GM12878 (cell line): ENCODE data around the gene DNAJC7. TPM values are rescaled to one million over a fixed set of nuclear protein-coding genes. Genes with fewer than 3 reads are reported as not detected.
"Not testable (repeated sequence)": the region's sequence is repeated elsewhere in the genome, so short reads cannot be mapped to it uniquely, and the experiment has no call there.

Experiments
- ATAC-seq: fragments of 200-7000 bp; cut with Tn5 transposase; 3 replicates; pipeline ENCODE4 v1.9.1; 2020; ENCODE audit warnings: mild to moderate bottlenecking, moderate library complexity
- BruUV-seq: library from RNA; stranded (reverse); fragments of 400-500 nt; replicated peaks from 2 replicates; lab custom pipeline; 2021; lab: Mats Ljungman, UMichigan
- CTCF ChIA-PET: fragments of 300-600 bp; sonication (Branson Sonifier 250); formaldehyde crosslinking; extraction: SDS; loops from one replicate; lab custom pipeline; 2021; ENCODE audit warnings: inconsistent platforms; lab: Yijun Ruan, JAX
- POLR2A ChIA-PET: fragments of 350-600 bp; formaldehyde crosslinking; extraction: SDS; loops from one replicate; lab custom pipeline; 2021; ENCODE audit warnings: inconsistent platforms; lab: Charles Lee
- RAD21 ChIA-PET: fragments of 300-600 bp; sonication (Branson Sonifier 250); formaldehyde crosslinking; loops from one replicate; lab custom pipeline; 2023; ENCODE audit warnings: antibody characterized with exemption; ENCODE audit not compliant: unreplicated experiment; lab: Charles Lee
- SMC1A ChIA-PET: fragments of 300-600 bp; sonication (Branson Sonifier 250); formaldehyde crosslinking; loops from one replicate; lab custom pipeline; 2023; ENCODE audit not compliant: unreplicated experiment, uncharacterized antibody; lab: Charles Lee
- DNase-seq: peaks from one replicate; pipeline ENCODE4 v3.0.0-alpha.2; 2011; ENCODE audit warnings: low read depth, low spot score
- FAIRE-seq: peaks from 3 replicates; lab custom pipeline; 2011; peaks lifted over from hg19 to GRCh38; lab: Jason Lieb, UNC
- H2AFZ ChIP-seq: 2 replicates; pipeline ENCODE4 v1.6.0; 2011; ENCODE audit warnings: low read depth, low read length, control low read depth; ENCODE audit not compliant: control insufficient read depth
- H3K27ac ChIP-seq: 2 replicates; pipeline ENCODE4 v1.5.1; 2011; ENCODE audit warnings: control low read depth; ENCODE audit not compliant: control insufficient read depth, insufficient read depth
- H3K27me3 ChIP-seq, 2 experiments: replicated peaks in 1 of 2; 2 replicates each; pipeline versions ENCODE4 v1.6.0 to v1.6.1; 2011; ENCODE audit warnings: low read length in 1 of 2; ENCODE audit not compliant: control insufficient read depth in 2 of 2, insufficient read depth in 2 of 2
- H3K36me3 ChIP-seq, 2 experiments: 2 replicates each; pipeline ENCODE4 v1.5.1; 2011; ENCODE audit warnings: low read length in 1 of 2; ENCODE audit not compliant: control insufficient read depth in 2 of 2, insufficient read depth in 2 of 2
- H3K4me1 ChIP-seq: 2 replicates; pipeline ENCODE4 v1.6.1; 2011; ENCODE audit warnings: mild to moderate bottlenecking, low read length, moderate library complexity, mixed read lengths; ENCODE audit not compliant: control insufficient read depth, insufficient read depth
- H3K4me2 ChIP-seq: 2 replicates; pipeline ENCODE4 v1.6.0; 2011; ENCODE audit warnings: control low read depth; ENCODE audit not compliant: control insufficient read depth, insufficient read depth
- H3K4me3 ChIP-seq: fragments of 200-600 bp; sonication (generic); 2 replicates; pipeline ENCODE4 v1.5.1; 2016
- H3K79me2 ChIP-seq: 2 replicates; pipeline ENCODE4 v1.6.0; 2011; ENCODE audit warnings: low read length; ENCODE audit not compliant: control insufficient read depth, insufficient read depth
- H3K9ac ChIP-seq: 2 replicates; pipeline ENCODE4 v1.8.0; 2011; ENCODE audit warnings: low read length, control low read depth, mixed read lengths; ENCODE audit not compliant: control insufficient read depth, insufficient read depth
- H3K9me3 ChIP-seq: replicated peaks from 3 replicates; pipeline ENCODE4 v1.5.1; 2011; ENCODE audit warnings: mild to moderate bottlenecking, low read length; ENCODE audit not compliant: control insufficient read depth, insufficient read depth
- H4K20me1 ChIP-seq: 2 replicates; pipeline ENCODE4 v1.6.0; 2011; ENCODE audit not compliant: control insufficient read depth, insufficient read depth
- BACH1 ChIP-seq: fragments of 450-650 bp; IDR thresholded peaks from 2 replicates; pipeline ENCODE4 v1.6.1; 2017; ENCODE audit warnings: mild to moderate bottlenecking, borderline replicate concordance
- POU2F2 ChIP-seq: IDR thresholded peaks from 3 replicates; pipeline ENCODE4 v1.6.1; 2011; ENCODE audit warnings: low read depth, mild to moderate bottlenecking, low read length, borderline replicate concordance
- ZBED1 ChIP-seq: IDR thresholded peaks from 2 replicates; pipeline ENCODE4 v1.6.1; 2016; ENCODE audit warnings: borderline replicate concordance
- ZNF384 ChIP-seq: IDR thresholded peaks from 2 replicates; pipeline ENCODE4 v1.6.1; 2012; ENCODE audit warnings: low read depth, mild to moderate bottlenecking, low read length, improper control_type of control experiment, borderline replicate concordance
- WGBS: methylation state at CpG from one replicate; pipeline ENCODE4 v1.1.6; 2016; ENCODE audit warnings: low lambda C conversion rate; ENCODE audit not compliant: insufficient replicate concordance, insufficient coverage; ENCODE audit errors: missing lambda C conversion rate; 5-methylcytosine and 5-hydroxymethylcytosine counted together
- in situ Hi-C: fragments of 300-500 bp; cut with MboI; formaldehyde crosslinking; loops from 9 replicates; pipeline ENCODE4 v1.14.3; 2018; ENCODE audit warnings: mixed read lengths
- intact Hi-C: fragments of 100-400 bp; cut with micrococcal nuclease; formaldehyde crosslinking; loops from one replicate; pipeline ENCODE4 v1.14.2; 2022; ENCODE audit not compliant: unreplicated experiment
- polyA plus RNA-seq, 11 experiments: library from polyadenylated mRNA; depleted of rRNA in 4 of 11; unstranded in 6 of 11; stranded (reverse) in 5 of 11; fragments of >200 nt; fragmentation: Nextera tagmentation in 4 of 11; fragmentation: Illumina TruSeq in 1 of 11; extraction: Ambion mirVana in 4 of 11; extraction: Trizol in 1 of 11; gene quantifications; 1 replicate in 1 of 11; 2 replicates in 10 of 11; pipeline versions ENCODE4 v1.2.1 to v1.2.3, GENCODE V29; 2011 to 2016; ENCODE audit warnings: inconsistent platforms in 2 of 11, missing spikeins in 2 of 11, low read depth in 1 of 11
- total RNA-seq, 4 experiments: library from RNA; depleted of rRNA in 3 of 4; stranded (reverse); fragments of >200 nt in 3 of 4; fragmentation: Illumina TruSeq in 1 of 4; extraction: Trizol in 1 of 4; gene quantifications; 2 replicates each; pipeline versions ENCODE4 v1.2.1 to v1.2.3, GENCODE V29; 2013 to 2021

DNAJC7 gene
- total and polyA plus RNA-seq, 10 of the 15 experiments (the other 5 are each of a cell fraction or from before 2014, with no cell fraction given), result 60.1 to 173 (median 94.9) TPM

DNA sequence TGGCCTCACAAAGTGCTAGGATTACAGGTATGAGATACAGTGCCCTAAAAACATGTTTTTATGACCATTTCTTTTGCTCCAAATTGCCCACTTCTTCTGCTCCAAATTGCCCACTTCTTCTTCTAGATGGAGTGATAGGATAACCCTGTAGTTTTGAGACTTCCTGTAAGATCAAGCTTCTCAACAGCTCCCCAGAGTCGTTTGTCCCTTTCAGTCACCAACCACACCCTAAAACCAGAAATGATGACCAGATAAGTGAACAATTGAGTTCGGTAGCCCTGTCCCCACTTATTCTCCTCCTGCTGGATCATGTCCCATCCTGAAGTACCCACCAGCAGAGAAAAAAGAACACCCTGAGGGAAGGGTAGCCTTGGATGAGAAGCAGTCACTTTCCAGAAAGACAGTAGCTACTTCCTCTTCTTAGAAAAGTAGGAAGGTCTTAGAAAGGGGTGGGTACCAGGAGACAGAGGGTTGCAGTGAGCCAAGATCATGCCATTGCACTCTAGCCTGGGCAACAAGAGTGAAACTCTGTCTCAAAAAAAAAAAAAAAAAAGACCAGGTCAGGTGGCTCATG, 84.3 kb downstream of the DNAJC7 start (continued):
- TF ChIP-seq POU2F2 (no peak), BACH1 (no peak), ZBED1 (no peak)
- TF ChIP-seq, all 136 proteins: peak for 0

DNA sequence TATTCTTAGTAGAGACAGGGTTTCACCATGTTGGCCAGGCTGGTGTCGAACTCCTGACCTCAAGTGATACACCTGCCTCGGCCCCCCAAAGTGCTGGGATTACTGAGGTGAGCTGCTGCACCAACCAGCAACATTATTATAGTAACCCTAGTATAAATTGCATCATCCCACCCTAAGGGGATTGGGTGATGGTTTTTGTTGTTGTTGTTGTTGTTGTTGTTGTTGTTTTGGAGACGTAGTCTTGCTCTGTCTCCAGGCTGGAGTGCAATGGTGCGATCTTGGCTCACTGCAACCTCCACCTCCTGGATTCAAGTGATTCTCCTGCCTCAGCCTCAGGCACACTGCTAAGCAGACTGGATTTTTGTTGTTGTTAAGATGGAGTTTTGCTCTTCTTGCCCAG, 85.5 kb downstream of the DNAJC7 start:
- intact Hi-C loops, BruUV-seq, H3K4me2 ChIP-seq, ATAC-seq, H3K36me3 ChIP-seq, H3K9me3 ChIP-seq, H3K9ac ChIP-seq, RAD21 ChIA-PET, H3K27ac ChIP-seq, H3K79me2 ChIP-seq, H3K4me3 ChIP-seq, H4K20me1 ChIP-seq, H3K27me3 ChIP-seq, in situ Hi-C loops, DNase-seq, H3K4me1 ChIP-seq, FAIRE-seq, H2AFZ ChIP-seq: not testable (repeated sequence)
- ChIA-PET CTCF (interaction anchor here (0.9 to 3.5 kb wide), 3 partner anchors 13 to 31 kb away, joined by 3 to 17 read pairs (median 3); partner anchors contain the start of gene ACLY), POLR2A (interaction anchor here (0.6 to 4.8 kb wide), 3 partner anchors 14 to 203 kb away, joined by 3 to 52 read pairs (median 5); partner anchors contain the start of gene ACLY), SMC1A (interaction anchor here (2.0 kb wide), 1 partner anchor 18 kb away, joined by 9 read pairs; no protein-coding TSS in a partner anchor)
- WGBS, result 70% methylated on average over 4 of the region's 4 CpGs

GRCh38 chr17:41930833-41931156, 86.4 kb downstream of the DNAJC7 start:
- H3K9me3 ChIP-seq, FAIRE-seq, intact Hi-C loops, H3K36me3 ChIP-seq, H4K20me1 ChIP-seq, H3K27ac ChIP-seq, DNase-seq, in situ Hi-C loops, H3K79me2 ChIP-seq, H3K27me3 ChIP-seq, H3K4me1 ChIP-seq, BruUV-seq: not testable (repeated sequence)
- ChIA-PET SMC1A (interaction anchor here (0.6 to 3.2 kb wide), 4 partner anchors 8 to 1505 kb away, joined by 3 to 19 read pairs (median 6); partner anchors contain the start of gene ACLY), RAD21 (interaction anchor here (0.7 to 3.4 kb wide), 13 partner anchors 9 to 292 kb away, joined by 3 to 23 read pairs (median 3); partner anchors contain the start of genes ACLY, CNP, DHX58 and JUP), CTCF (interaction anchor here (0.6 to 3.5 kb wide), 9 partner anchors 9 to 187 kb away, joined by 3 to 17 read pairs (median 5); partner anchors contain the start of genes ACLY, CNP, DHX58 and P3H4), POLR2A (interaction anchor here (0.6 to 4.8 kb wide), 18 partner anchors 9 to 443 kb away, joined by 3 to 52 read pairs (median 3); partner anchors contain the start of genes ACLY, CNP, DNAJC7 and NKIRAS2)
- TF ChIP-seq ZNF384, result peak; percentile 14; the same call in 1 of the 2 replicates
- Histone ChIP-seq H2AFZ (peak overlapping the region; percentile 91), H3K4me2 (peak overlapping the region; percentile 98; the same call in 1 of the 2 replicates), H3K9ac (peak overlapping the region; percentile 38; the same call in 1 of the 2 replicates), H3K4me3 (peak overlapping the region; percentile 81)
- peak; percentile 36; the same call in 1 of the 3 replicates for ATAC-seq
- WGBS, result 54% methylated on average over 10 of the region's 18 CpGs
